ENCODE data around the gene FHIP2A.

Gene FHIP2A

DNA sequence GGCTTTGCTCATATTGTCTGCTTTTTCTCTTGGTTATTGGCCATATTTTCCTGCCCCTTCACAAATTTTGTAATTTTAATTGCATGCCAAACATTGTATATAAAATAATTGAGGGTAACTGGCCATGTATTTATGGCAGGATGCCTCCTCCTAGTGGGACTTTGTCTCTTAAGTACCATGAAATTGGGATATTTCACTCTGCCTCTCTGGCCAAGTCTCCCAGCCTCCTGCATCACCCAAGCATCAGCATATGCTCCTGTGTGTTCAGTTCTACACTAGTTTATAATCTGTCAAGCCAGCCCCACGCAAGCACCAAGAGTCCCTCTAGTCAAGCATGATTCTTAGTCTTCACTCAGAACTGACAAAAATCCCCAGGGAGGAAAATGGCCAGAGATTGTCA lies 44.2 kb upstream of the FHIP2A start:
- WGBS (ENCODE audit: extremely low coverage, insufficient coverage, insufficient read length), result no CpG with 5 or more reads among the region's 1 CpG
- Histone ChIP-seq H3K14ac (ENCODE audit: low read length) (no peak overlapping the region), H3K4me3 (ENCODE audit: low read depth, low read length) (no peak overlapping the region), H3K79me2 (ENCODE audit: control insufficient read depth, insufficient read depth, low read length, poor library complexity) (no peaks in the 10 kb centered on the region), H3K27me3 (ENCODE audit: insufficient read depth, low read length) (no peaks in the 10 kb centered on the region), H3K18ac (ENCODE audit: low read length) (no peak overlapping the region), H4K91ac (ENCODE audit: low read depth, low read length) (no peak overlapping the region), H3K36me3 (ENCODE audit: control insufficient read depth in 1 of 2, insufficient read depth in 2 of 2, low read length in 2 of 2) (no peaks in the 10 kb centered on the region), H2BK12ac (ENCODE audit: low read length) (no peak overlapping the region), H3K23ac (ENCODE audit: low read length) (no peak overlapping the region), H2AFZ (ENCODE audit: insufficient read depth, low read length, poor library complexity) (no peak overlapping the region), H3K9me3 (ENCODE audit: insufficient read depth, low read depth, low read length) (no peaks in the 10 kb centered on the region), H3K4me2 (ENCODE audit: low read length) (no peak overlapping the region), H3K79me1 (ENCODE audit: low read length) (no peaks in the 10 kb centered on the region), H3K4me1 (ENCODE audit: control insufficient read depth in 1 of 2, insufficient read depth in 2 of 2, low read length in 2 of 2) (no peaks in the 10 kb centered on the region), H3K4ac (ENCODE audit: low read depth, low read length) (no peak overlapping the region), H4K8ac (ENCODE audit: low read depth, low read length) (no peak overlapping the region), H2BK120ac (ENCODE audit: insufficient read depth, low read length, poor library complexity) (no peak overlapping the region), H3K27ac (ENCODE audit: low read depth, low read length) (no peak overlapping the region), H3K9ac (ENCODE audit: low read length) (no peak overlapping the region), H2BK5ac (ENCODE audit: low read depth, low read length, poor library complexity) (no peak overlapping the region), H2AK5ac (ENCODE audit: low read length) (no peak overlapping the region), H4K12ac (ENCODE audit: low read depth, low read length) (no peak overlapping the region)
- DNase-seq, result no peak

DNA sequence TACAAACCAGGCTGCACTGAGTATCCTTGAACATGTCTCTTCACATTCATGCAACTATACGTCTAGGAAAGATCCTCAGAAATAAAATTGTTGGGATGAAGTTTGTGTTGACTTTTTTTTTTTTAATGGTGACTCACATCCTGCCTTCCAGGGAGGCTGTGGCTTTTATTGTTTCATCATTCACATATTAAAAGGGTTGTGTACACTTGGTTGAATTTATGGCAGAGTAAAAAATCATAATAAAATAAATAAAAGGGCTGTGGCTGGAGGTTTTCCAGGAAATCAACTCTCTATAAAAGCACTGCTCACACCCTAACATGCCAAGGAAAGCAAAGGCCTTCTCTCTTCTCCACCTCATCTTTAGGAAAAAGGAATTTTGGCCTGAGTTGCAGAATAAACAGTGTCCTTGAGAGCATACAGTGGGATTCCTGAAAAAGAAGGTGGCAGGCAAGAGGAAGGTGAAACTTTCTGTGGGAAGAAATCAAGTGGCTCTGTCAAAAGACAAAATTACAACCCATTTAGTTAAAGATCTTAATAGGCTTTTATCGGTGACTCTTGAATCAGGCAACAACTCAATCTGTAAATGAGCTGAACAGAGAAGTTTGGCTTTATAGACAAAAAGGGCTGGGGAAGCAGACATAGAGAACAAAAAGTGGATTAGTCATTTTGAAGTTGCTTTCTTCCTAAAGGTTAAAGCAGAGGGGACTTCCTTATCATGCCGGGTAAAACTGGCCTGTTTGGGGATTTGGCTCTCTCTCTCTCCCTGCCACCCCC lies 41.6 kb upstream of the FHIP2A start:
- H3K4me3 ChIP-seq (ENCODE audit: low read depth, low read length), result no peak overlapping the region
- H3K27ac ChIP-seq (ENCODE audit: low read depth, low read length), result no peak overlapping the region
- no peak for DNase-seq
- no peaks in the 10 kb centered on the region for H3K27me3 ChIP-seq (ENCODE audit: insufficient read depth, low read length)
- no peaks in the 10 kb centered on the region for H3K9me3 ChIP-seq (ENCODE audit: insufficient read depth, low read depth, low read length)
- WGBS (ENCODE audit: extremely low coverage, insufficient coverage, insufficient read length), result no CpG with 5 or more reads among the region's 3 CpGs
- no peaks in the 10 kb centered on the region for H3K4me1 ChIP-seq (ENCODE audit: control insufficient read depth in 1 of 2, insufficient read depth in 2 of 2, low read length in 2 of 2)
- no peak overlapping the region for H2AK5ac ChIP-seq (ENCODE audit: low read length)
- no peaks in the 10 kb centered on the region for H3K79me2 ChIP-seq (ENCODE audit: control insufficient read depth, insufficient read depth, low read length, poor library complexity)
- no peak overlapping the region for H3K4ac ChIP-seq (ENCODE audit: low read depth, low read length)
- H4K91ac ChIP-seq (ENCODE audit: low read depth, low read length), result no peak overlapping the region
- H2AFZ ChIP-seq (ENCODE audit: insufficient read depth, low read length, poor library complexity), result no peak overlapping the region
- H2BK120ac ChIP-seq (ENCODE audit: insufficient read depth, low read length, poor library complexity), result no peak overlapping the region
- no peaks in the 10 kb centered on the region for H3K36me3 ChIP-seq (ENCODE audit: control insufficient read depth in 1 of 2, insufficient read depth in 2 of 2, low read length in 2 of 2)
- no peak overlapping the region for H2BK12ac ChIP-seq (ENCODE audit: low read length)
- no peak overlapping the region for H4K8ac ChIP-seq (ENCODE audit: low read depth, low read length)
- H3K23ac ChIP-seq (ENCODE audit: low read length), result no peak overlapping the region
- no peak overlapping the region for H3K4me2 ChIP-seq (ENCODE audit: low read length)
- H4K12ac ChIP-seq (ENCODE audit: low read depth, low read length), result no peak overlapping the region
- no peaks in the 10 kb centered on the region for H3K79me1 ChIP-seq (ENCODE audit: low read length)
- no peak overlapping the region for H2BK5ac ChIP-seq (ENCODE audit: low read depth, low read length, poor library complexity)
- no peak overlapping the region for H3K18ac ChIP-seq (ENCODE audit: low read length)
- H3K9ac ChIP-seq (ENCODE audit: low read length), result no peak overlapping the region
- H3K14ac ChIP-seq (ENCODE audit: low read length), result no peak overlapping the region

DNA sequence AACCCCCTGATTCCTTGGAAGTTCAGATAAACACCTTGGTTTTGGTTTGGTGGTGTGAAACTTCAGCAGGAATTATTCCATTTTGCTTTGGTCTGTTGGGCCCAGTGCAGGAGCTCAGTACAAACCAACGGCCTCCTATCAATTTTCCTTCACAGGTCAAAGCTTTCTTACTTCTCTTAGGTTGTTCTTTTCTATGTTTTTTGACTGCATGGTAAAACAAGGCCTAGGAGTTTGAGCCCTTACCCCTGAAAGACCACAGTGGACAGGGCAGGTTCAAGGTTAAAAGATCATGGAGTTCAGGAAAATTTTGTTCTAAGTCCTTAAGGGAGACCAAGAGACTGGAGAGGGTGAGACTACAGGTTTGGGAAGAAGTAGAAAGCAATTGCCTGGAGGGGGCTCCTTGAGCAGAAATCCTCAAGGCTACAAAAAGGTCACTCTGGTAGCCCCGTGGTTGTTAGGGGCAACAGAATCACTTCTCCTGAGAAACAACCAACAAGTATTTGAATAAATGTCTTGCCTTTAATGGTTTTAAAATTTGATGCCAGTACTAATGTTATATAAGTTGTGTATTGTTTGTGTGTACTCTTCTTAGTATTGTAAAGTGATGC lies 40.9 kb upstream of the FHIP2A start:
- Histone ChIP-seq H3K18ac (ENCODE audit: low read length) (no peak overlapping the region), H4K12ac (ENCODE audit: low read depth, low read length) (no peak overlapping the region), H3K4me1 (ENCODE audit: control insufficient read depth in 1 of 2, insufficient read depth in 2 of 2, low read length in 2 of 2) (no peaks in the 10 kb centered on the region), H3K14ac (ENCODE audit: low read length) (no peak overlapping the region), H3K79me2 (ENCODE audit: control insufficient read depth, insufficient read depth, low read length, poor library complexity) (no peaks in the 10 kb centered on the region), H2AFZ (ENCODE audit: insufficient read depth, low read length, poor library complexity) (no peak overlapping the region), H4K8ac (ENCODE audit: low read depth, low read length) (no peak overlapping the region), H3K36me3 (ENCODE audit: control insufficient read depth in 1 of 2, insufficient read depth in 2 of 2, low read length in 2 of 2) (no peaks in the 10 kb centered on the region), H4K91ac (ENCODE audit: low read depth, low read length) (no peak overlapping the region), H3K9me3 (ENCODE audit: insufficient read depth, low read depth, low read length) (no peaks in the 10 kb centered on the region), H3K27me3 (ENCODE audit: insufficient read depth, low read length) (no peaks in the 10 kb centered on the region), H3K27ac (ENCODE audit: low read depth, low read length) (no peak overlapping the region), H3K79me1 (ENCODE audit: low read length) (no peaks in the 10 kb centered on the region), H2BK5ac (ENCODE audit: low read depth, low read length, poor library complexity) (no peak overlapping the region), H3K4me3 (ENCODE audit: low read depth, low read length) (no peak overlapping the region), H2BK120ac (ENCODE audit: insufficient read depth, low read length, poor library complexity) (no peak overlapping the region), H2AK5ac (ENCODE audit: low read length) (no peak overlapping the region), H2BK12ac (ENCODE audit: low read length) (no peak overlapping the region), H3K4ac (ENCODE audit: low read depth, low read length) (no peak overlapping the region), H3K23ac (ENCODE audit: low read length) (no peak overlapping the region), H3K4me2 (ENCODE audit: low read length) (no peak overlapping the region), H3K9ac (ENCODE audit: low read length) (no peak overlapping the region)
- no peak for DNase-seq
- no CpG with 5 or more reads among the region's 2 CpGs for WGBS (ENCODE audit: extremely low coverage, insufficient coverage, insufficient read length)

DNA sequence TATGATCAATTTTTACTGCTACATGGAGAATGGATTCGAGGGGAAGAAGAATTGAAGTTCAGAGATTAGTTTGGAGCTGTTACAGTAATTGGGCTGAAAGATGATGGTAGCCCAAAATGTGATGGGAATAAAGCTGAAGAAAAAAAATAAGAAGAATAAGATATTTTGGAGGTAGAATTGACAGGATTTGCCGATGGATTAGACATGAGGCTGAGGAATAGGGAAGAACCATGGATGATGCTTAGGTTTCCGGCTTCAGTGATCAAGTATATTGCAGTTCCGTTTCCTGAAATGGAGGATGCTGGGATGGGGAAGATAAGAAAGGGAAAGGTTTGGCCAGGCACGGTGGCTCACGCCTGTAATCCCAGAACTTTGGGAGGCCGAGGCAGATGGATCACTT lies 38.9 kb upstream of the FHIP2A start:
- Histone ChIP-seq H3K27me3 (ENCODE audit: insufficient read depth, low read length) (no peaks in the 10 kb centered on the region), H3K4me1 (ENCODE audit: control insufficient read depth in 1 of 2, insufficient read depth in 2 of 2, low read length in 2 of 2) (no peaks in the 10 kb centered on the region), H4K91ac (ENCODE audit: low read depth, low read length) (no peak overlapping the region), H2BK120ac (ENCODE audit: insufficient read depth, low read length, poor library complexity) (no peak overlapping the region), H3K4me2 (ENCODE audit: low read length) (no peak overlapping the region), H2AFZ (ENCODE audit: insufficient read depth, low read length, poor library complexity) (no peak overlapping the region), H3K23ac (ENCODE audit: low read length) (no peak overlapping the region), H3K79me2 (ENCODE audit: control insufficient read depth, insufficient read depth, low read length, poor library complexity) (no peaks in the 10 kb centered on the region), H3K4ac (ENCODE audit: low read depth, low read length) (no peak overlapping the region), H3K4me3 (ENCODE audit: low read depth, low read length) (no peak overlapping the region), H3K36me3 (ENCODE audit: control insufficient read depth in 1 of 2, insufficient read depth in 2 of 2, low read length in 2 of 2) (no peaks in the 10 kb centered on the region), H3K14ac (ENCODE audit: low read length) (no peak overlapping the region), H4K12ac (ENCODE audit: low read depth, low read length) (no peak overlapping the region), H3K27ac (ENCODE audit: low read depth, low read length) (no peak overlapping the region), H2AK5ac (ENCODE audit: low read length) (no peak overlapping the region), H2BK12ac (ENCODE audit: low read length) (no peak overlapping the region), H4K8ac (ENCODE audit: low read depth, low read length) (no peak overlapping the region), H3K79me1 (ENCODE audit: low read length) (no peaks in the 10 kb centered on the region), H2BK5ac (ENCODE audit: low read depth, low read length, poor library complexity) (no peak overlapping the region), H3K9ac (ENCODE audit: low read length) (no peak overlapping the region), H3K18ac (ENCODE audit: low read length) (no peak overlapping the region), H3K9me3 (ENCODE audit: insufficient read depth, low read depth, low read length) (no peaks in the 10 kb centered on the region)
- no peak for DNase-seq
- WGBS (ENCODE audit: extremely low coverage, insufficient coverage, insufficient read length), result 100% methylated on average over 1 of the region's 7 CpGs
